Skin epidermis (tissue), 12 donors: ENCODE data around the gene CFC1.
"Not testable (repeated sequence)": the region's sequence is repeated elsewhere in the genome, so short reads cannot be mapped to it uniquely, and the experiment has no call there.

ENCODE experiments used
- H3K27ac ChIP-seq, 21 experiments: fragments of 200-600 bp; sonication (generic) in 11 of 21; one replicate each; pipeline ENCODE4 v1.5.0; 2020; ENCODE audit warnings: mild to moderate bottlenecking in 3 of 21, inconsistent platforms in 2 of 21, moderate library complexity in 2 of 21
- H3K4me3 ChIP-seq, 7 experiments: fragments of 200-600 bp; sonication (generic) in 2 of 7; one replicate each; pipeline ENCODE4 v1.5.0; 2020; ENCODE audit warnings: inconsistent platforms in 2 of 7, mild to moderate bottlenecking in 2 of 7, moderate library complexity in 1 of 7

CFC1 gene

GRCh38 chr2:130584726-130585125 lies 14.6 kb downstream of the CFC1 start:
- not testable (repeated sequence) for H3K27ac ChIP-seq, H3K4me3 ChIP-seq

GRCh38 chr2:130583582-130583981 lies 15.8 kb downstream of the CFC1 start:
- H3K27ac ChIP-seq, H3K4me3 ChIP-seq: not testable (repeated sequence)

GRCh38 chr2:130582970-130583369 lies 16.4 kb downstream of the CFC1 start:
- not testable (repeated sequence) for H3K27ac ChIP-seq, H3K4me3 ChIP-seq

GRCh38 chr2:130581491-130581890 lies 17.9 kb downstream of the CFC1 start:
- H3K4me3 ChIP-seq, H3K27ac ChIP-seq: not testable (repeated sequence)

- H3K4me3 ChIP-seq, H3K27ac ChIP-seq: not testable (repeated sequence)
These were observed 20.3 kb downstream of the CFC1 start for GRCh38 chr2:130579121-130579520.

- H3K27ac ChIP-seq, H3K4me3 ChIP-seq: not testable (repeated sequence)
These were observed 21.8 kb downstream of the CFC1 start for GRCh38 chr2:130577559-130577958.

GRCh38 chr2:130576209-130576784 lies 23.1 kb downstream of the CFC1 start:
- H3K27ac ChIP-seq, H3K4me3 ChIP-seq: not testable (repeated sequence)

- H3K27ac ChIP-seq, H3K4me3 ChIP-seq: not testable (repeated sequence)
These were observed 25.1 kb downstream of the CFC1 start for GRCh38 chr2:130574230-130574629.

- H3K4me3 ChIP-seq, H3K27ac ChIP-seq: not testable (repeated sequence)
These were observed 27.4 kb downstream of the CFC1 start for GRCh38 chr2:130571929-130572328.

GRCh38 chr2:130566165-130566564 lies 33.2 kb downstream of the CFC1 start:
- H3K27ac ChIP-seq, H3K4me3 ChIP-seq: not testable (repeated sequence)

GRCh38 chr2:130556441-130556840 lies 42.9 kb downstream of the CFC1 start:
- not testable (repeated sequence) for H3K27ac ChIP-seq, H3K4me3 ChIP-seq

GRCh38 chr2:130554178-130554577 lies 45.2 kb downstream of the CFC1 start:
- H3K4me3 ChIP-seq: not testable (repeated sequence)

GRCh38 chr2:130549475-130549874 lies 49.9 kb downstream of the CFC1 start:
- H3K27ac ChIP-seq, H3K4me3 ChIP-seq: not testable (repeated sequence)

More at GRCh38 chr2:130554178-130554577, 45.2 kb downstream of the CFC1 start:
- not testable (repeated sequence) for H3K27ac ChIP-seq

- not testable (repeated sequence) for H3K27ac ChIP-seq, H3K4me3 ChIP-seq
These were observed 51.0 kb downstream of the CFC1 start for GRCh38 chr2:130548418-130548817.

- not testable (repeated sequence) for H3K27ac ChIP-seq, H3K4me3 ChIP-seq
These were observed 54.4 kb downstream of the CFC1 start for GRCh38 chr2:130544978-130545377.

GRCh38 chr2:130543785-130544528 lies 55.4 kb downstream of the CFC1 start:
- H3K27ac ChIP-seq, H3K4me3 ChIP-seq: not testable (repeated sequence)

GRCh38 chr2:130542789-130543188 lies 56.6 kb downstream of the CFC1 start:
- H3K4me3 ChIP-seq, H3K27ac ChIP-seq: not testable (repeated sequence)
